IPS-NIHi7 (cell line): ENCODE data around the gene PSAPL1.

Source experiments
- DNase-seq: peaks from one replicate; pipeline ENCODE4 v3.0.0; 2012; ENCODE audit warnings: mixed read lengths; ENCODE audit errors: extremely low spot score

Gene PSAPL1, protein sequence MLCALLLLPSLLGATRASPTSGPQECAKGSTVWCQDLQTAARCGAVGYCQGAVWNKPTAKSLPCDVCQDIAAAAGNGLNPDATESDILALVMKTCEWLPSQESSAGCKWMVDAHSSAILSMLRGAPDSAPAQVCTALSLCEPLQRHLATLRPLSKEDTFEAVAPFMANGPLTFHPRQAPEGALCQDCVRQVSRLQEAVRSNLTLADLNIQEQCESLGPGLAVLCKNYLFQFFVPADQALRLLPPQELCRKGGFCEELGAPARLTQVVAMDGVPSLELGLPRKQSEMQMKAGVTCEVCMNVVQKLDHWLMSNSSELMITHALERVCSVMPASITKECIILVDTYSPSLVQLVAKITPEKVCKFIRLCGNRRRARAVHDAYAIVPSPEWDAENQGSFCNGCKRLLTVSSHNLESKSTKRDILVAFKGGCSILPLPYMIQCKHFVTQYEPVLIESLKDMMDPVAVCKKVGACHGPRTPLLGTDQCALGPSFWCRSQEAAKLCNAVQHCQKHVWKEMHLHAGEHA

DNA sequence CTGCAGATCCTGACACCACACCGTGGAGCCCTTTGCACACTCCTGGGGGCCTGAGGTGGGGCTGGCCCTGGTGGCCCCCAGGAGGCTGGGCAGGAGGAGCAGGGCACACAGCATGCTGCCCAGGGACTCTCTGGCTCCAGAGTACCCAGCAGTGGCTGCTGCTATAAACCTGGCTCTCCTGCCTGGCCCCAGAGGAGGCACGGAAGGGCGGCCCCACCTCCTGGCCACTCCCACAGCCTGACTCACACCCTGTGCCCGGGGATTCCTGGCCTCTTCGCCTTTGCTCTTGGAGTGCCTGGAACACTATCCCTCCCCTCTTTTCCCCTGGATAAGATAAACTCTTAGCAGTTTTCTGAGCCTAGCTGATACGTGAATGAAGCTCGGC lies at the start of gene PSAPL1:
Gene PSAPL1, minus strand, starts transcription at position 165 of the 385 bp plus-strand sequence. Its CDS starts 51 bp downstream, at position 114.
- DNase-seq: peak; percentile 93

DNA sequence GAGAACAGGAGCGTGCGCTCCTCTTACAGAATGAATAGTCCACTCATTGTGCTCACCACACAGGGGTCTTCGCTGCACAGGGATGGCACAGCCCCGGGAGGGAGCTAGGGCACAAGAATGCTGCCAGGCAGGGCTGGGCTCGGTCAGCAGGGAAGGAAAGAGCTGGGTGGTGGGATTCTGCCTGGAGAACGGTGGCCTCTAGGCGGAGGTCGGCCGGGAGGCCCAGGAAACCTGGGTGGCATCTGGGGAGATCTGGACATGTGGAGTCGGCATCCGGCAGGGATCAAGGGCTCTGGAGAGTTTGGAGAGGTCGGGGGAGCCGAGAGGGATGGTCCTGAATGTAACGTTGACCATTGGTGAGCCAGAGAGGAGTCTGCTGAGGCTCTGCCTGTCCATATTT lies 46.5 kb upstream of the PSAPL1 start:
- DNase-seq: no peak

DNA sequence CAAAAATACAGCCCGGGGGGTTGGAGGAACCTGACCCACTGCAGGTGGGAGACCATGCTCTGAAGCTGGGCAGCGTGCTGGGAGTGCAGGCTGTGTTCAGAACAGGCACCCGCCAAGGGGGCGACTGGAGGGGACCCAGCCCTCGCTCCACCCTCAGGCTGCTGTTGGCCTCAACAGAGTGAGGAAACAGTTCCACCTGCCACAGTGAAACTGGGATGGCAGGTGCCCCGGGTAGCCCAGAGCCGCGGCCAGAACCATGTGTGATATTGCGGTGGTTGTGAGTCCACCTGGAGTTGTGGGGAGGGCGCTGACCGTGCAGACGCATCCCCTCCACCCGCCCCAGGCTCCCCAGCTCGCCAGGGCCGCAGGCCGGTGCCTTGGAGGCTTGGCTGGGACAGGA lies 45.7 kb upstream of the PSAPL1 start:
- no peak for DNase-seq

DNA sequence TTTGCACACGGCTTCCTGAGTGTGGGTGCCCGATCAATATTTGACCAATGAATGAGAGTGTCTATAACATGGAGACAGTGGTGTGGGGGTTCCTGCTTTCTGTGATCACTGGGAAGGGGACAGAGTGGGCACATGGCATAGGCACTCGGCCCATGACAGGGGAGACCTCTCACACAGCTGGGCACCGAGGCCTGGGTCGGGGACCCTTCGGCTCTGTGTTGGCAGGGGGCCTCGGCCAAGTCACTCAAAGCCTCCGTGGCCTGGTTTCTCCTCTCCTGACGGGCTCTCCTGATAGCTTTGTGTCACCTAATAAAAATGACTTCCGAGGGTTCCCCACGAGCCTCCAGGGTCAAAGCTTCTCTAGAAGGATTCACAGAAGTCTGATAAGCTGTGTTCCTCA lies 43.9 kb upstream of the PSAPL1 start:
- no peak for DNase-seq

DNA sequence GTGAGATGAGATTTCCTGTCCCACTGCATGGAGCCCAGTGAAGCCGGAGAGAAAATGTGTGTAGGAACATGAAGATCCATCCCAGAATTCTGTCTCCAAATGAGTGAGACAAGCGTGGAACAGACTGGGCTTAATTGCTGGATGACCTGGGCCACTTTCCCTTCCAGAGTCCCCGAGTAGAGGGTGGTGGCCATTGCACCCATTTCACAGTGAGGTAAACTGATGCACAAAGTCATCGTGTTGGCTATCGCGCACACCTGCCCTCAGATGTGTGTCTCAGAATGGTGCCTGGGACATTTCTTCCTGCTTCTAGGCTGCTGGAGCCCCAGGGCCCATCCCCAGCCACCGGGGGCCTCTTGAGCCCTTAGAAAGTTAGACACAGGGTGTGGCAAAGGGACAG lies 43.0 kb upstream of the PSAPL1 start:
- no peak for DNase-seq

DNA sequence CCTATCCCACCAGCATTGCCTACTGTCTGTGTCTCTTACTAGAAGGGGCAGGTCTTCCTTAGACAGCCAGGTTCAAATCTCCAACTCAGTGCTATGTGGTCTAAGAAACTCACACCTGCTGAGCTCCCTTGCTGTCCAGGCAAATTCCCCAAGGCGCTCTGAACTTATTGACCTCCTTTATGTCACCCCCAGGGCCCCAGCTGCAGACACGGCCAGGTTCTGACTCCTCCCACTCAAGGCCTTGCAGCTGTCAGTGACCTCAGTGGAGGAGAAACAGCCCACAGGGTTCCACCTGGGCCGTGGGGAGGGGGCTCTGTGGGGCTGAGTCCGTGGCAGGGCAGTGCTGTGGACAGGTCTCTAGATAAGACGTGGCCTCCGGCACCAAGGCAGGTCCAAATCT lies 42.1 kb upstream of the PSAPL1 start:
- no peak for DNase-seq

DNA sequence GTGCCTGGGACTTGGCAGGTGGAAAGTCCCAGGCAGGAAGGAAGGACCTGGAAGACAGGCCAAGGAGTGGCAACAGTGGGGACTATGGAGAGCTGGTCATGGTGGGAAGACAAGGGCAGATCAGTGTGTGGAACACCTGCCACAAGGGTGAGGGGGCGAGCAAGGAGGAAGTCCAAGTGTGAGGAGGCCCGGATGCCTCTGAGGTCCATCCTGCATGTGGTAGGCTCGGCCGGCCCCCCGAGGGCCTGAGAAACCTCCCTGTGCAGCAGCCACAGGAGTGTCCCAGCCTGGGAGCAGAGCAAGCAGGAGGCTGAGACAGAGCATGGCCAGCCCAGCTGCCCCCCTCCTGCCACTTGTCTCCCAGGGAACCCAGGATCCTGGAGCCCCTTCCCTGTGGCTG lies 40.5 kb upstream of the PSAPL1 start:
- DNase-seq: no peak

DNA sequence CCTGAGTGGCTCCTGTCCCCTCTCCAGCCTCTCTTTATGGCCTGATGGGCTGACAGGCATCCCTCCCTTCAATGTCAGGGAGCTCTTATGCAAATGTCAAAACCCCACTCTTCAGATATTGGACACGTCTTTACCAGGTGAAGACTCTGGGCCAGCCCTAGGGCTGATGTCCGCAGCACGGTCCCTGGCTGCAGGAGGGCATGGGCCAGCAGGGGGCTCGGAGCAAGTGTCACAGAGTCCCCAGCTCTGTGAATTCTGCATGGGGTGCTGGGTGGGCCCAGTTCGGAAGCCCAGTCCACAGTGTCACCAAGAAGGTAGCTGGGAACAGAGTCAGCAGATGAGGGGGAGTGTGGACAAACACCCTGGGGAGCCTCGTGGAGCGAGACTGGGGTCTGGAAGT lies 39.6 kb upstream of the PSAPL1 start:
- no peak for DNase-seq

DNA sequence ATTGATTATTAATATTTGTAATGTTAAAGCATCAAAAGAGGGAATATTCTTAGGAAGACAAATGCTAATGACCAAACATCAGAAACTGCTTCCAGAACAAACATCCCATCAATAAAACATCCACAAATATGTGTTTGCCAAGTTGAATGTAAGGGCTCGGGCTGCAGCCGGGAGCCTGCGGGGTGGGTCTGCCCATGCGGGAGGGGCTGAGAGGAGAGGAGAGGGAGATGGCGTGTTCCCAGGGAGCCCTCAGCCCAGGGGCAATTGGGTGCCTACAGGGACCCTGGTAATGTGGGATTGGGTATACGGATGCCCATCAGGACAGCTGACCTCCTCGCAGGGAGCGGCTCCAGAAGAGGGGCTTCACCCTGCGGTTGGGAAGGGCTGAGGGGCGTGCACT lies 38.4 kb upstream of the PSAPL1 start:
- no peak for DNase-seq

DNA sequence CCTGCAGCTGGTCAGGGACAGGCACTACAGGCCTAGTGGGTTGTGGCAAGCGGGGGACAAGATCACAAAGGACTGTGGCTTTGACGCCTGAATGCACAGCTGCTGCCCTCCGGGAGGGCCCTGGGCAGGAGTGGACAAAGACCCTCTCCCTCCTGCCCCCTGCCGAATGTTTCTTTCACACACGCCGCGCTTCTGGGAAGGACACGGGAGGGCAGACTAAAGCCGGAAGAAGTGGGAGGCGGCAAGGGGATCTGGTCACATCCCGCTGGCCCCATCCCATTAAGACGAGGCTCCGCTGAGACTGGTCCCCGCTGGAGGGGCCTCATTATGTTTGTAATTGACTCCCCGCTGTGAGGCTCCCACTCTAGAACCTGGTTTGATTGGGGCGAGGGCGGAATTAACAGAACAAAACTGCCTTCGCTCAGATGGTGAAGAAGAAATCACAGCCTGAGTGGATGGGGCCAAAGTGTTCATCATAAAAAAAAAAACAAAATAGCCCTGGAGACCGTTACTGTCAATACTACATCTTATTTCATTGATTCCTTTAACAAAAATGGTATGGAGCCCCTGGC lies 37.8 kb upstream of the PSAPL1 start:
- peak; percentile 57 for DNase-seq

DNA sequence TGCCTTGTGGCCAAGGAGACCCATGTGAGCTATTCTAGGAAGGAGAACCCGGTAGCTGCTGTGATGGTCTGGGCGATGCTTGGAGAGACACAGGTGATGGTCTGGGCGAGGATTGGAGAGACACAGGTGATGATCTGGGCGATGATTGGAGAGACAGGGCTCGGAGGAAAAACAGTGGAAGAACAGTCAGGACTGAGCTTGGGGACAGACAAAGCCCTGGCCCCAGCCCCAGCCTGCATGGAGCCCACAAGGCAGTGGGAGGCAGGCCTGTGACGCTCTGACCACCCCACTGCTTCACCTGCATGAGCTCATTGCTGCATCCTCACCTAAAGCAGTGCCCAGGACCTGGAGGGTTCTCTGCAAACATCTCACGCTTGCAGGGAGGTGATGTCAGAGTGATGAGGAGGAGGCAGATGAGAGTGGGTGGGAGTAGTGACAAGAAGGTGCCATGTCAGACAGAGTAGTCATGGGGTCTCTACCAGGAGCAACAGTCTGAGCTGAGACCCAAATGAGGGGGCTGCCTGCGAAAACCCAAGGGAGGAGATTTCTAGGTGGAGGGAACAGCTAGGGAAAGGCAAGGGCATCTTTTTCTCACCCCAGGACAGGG lies 35.9 kb upstream of the PSAPL1 start:
- DNase-seq: no peak

DNA sequence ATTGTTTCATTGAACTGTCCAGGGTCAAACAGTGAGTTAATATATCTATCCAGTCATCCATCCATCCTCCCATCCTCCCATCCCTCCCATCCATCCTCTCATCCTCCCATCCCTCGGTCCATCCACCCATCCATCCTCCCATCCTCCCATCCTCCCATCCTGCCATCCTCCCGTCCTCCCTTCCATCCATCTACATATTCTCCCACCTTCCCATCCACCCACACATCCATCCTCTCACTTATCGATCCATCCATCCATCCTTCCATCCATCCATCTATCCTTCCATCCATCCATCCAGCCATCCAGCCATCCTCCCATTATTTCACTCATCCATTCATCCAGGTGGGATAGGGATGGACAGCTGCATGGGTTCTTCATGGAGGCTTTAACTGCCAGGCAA lies 35.4 kb upstream of the PSAPL1 start:
- DNase-seq: no peak

DNA sequence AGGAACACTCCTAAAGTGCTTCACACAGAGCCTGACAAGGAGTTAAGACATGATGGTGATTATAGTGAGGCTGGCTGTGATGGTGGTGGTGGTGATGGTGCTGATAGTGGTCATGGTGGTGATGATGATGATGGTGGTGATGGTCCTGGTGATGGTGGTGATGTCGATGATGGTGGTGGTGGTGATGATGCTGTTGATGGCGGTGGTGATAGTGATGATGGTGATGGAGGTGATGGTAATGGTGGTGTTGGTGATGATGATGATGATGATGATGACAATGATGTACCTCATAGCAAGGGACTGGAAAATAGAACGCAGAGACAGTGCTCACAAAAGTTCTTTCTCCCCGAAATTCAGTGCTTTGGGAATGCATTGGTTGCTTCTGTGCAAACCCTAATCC lies 34.3 kb upstream of the PSAPL1 start:
- DNase-seq: no peak

DNA sequence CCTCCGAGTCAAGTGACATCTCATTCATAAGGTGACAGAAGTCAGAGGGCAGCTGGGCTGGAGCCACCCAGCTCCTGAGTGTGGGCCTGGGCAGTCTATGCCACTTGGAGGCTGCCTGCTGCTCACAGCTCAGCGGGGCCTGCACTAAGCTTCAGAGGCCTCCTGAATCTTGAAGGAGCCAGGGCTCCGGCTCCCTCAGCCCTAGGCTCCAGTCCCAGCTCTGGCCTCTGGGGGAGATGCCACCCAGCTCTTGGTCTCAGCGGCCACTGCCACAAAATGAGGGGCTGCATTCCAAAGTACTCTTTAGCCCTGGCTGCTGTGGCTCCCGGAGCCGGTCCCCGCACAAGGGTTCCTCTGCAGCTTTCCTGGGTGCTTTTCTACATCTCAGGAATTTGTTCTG lies 32.7 kb upstream of the PSAPL1 start:
- DNase-seq: no peak

DNA sequence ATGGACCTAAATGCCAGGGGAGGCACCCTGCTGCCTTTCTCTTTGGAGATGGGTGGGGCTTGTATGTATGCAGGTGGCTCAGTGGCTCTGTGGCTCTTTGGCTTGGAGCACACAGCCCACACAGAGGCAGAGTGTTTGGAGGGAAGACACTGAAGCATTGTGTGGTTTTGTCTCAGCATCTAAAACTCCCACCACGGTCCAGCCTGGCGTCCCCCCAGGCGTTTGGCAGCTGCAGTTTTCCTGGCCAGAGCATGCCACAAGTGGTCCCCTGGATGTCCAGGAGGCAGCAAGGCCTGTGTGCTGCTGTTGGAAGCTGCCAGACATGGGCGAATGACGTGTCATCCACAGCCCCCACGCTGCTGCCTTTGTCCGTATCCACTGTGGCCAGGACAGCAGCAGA lies 32.2 kb upstream of the PSAPL1 start:
- DNase-seq: no peak

DNA sequence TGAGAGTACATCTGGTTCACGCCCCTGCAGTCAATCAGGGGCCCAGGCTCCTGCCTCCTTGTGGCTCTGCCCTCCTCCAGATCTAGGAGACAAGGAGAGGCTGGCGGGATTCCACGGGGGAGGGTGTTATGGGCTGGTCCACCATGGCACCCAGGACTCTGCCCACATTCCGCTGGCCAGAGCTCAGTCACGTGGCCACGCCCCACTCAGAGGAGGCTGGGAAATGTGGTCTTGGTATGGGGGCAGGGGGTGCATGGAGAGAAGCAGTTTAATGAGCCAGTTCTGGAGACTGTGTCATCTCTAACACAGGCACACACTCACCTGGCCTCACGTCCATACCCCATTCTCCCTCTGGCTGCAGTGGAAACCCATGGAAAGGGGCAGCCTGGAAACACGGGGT lies 31.5 kb upstream of the PSAPL1 start:
- DNase-seq: no peak

DNA sequence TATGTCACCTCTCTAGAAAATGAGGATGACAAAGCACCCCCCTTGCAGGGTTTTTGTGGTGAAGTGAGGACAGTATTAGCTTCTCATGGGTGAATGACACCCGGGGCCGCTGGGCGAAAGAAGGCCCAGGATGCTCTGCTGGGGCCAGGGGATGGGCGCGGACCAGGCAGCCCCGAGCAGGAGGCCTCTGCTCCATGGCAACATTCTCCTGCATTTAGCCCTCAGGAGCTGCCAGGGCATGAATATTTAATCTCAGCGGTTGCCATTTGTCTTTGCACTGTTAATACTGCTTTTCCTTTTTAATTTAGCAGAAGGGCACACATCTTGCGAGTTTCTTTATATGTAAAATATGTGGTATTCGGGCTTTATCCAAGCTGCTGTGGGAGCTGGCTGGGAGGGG lies 30.3 kb upstream of the PSAPL1 start:
- no peak for DNase-seq

DNA sequence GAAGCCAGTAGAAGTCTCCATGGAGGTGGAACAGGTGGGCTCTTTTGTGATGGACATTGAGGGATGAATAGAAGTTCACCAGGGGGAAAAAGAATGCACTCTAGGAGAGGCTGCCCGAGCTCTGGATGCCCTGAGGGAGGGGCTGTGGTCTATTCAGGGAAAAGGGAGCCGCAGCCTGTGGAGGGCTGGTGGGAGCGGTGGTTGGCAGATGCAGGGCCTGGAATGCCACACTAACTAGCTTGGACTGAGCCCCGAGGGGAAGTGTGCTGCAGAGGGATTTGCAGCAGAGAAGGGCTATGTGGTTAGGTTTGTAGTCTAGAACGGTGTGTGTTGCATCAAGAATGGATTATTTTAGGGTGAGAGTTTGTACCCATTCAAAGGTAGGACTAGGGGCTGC lies 29.5 kb upstream of the PSAPL1 start:
- no peak for DNase-seq

DNA sequence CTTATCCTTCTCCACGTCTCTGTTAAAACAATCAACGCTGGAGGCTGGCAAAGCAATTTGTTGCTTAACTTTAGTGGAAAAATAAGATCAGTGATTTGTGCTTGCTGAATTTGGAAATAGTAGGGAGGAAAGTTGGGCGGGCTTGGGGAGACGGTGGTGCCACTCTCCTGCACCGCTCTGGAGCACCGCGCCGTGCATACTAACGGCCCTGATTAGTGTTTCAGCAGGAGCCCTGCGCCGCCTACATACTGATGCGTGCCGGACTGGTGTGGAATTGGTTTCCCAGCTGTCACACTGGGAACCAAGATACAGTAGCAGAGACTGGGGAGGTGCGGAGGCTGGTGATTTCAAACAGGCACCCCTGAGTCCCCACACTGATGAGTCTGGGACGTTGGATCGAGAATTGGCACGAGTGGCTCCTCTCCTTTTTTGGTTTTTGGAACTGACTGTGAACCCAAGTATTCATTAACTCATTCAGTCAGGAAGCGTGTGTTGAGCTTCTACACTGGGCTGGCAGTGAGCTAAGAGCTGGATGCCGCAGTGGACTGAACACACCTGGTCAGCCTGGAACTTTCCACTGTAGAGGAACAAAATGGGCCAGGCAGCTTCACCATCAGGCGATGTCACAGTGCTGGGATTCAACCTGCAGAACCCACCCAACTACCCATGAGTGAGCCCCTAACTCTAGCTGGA lies 29.0 kb upstream of the PSAPL1 start:
- DNase-seq: no peak

DNA sequence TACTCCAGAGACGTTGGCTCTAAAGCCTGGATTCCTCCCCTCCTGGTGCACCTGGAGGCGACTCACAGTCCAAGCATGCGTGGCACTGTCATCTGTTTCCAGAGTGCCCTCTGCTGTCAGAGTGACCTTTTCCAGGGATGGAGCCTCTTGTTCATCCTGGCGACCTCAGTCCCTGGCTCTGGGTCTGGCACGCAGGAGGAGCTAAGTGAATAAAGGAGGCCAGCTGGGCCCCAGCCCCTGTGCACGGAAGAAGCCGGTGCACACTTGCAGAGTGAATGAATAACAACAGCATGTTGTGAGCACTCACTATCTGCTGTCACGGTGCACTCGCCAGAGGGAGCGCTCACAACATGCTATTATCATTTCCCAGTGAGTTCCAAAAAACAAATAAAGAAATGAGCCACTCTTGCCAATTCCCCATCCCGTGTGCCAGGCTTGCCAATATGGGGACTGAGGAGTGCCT lies 27.8 kb upstream of the PSAPL1 start:
- DNase-seq: peak; percentile 63

DNA sequence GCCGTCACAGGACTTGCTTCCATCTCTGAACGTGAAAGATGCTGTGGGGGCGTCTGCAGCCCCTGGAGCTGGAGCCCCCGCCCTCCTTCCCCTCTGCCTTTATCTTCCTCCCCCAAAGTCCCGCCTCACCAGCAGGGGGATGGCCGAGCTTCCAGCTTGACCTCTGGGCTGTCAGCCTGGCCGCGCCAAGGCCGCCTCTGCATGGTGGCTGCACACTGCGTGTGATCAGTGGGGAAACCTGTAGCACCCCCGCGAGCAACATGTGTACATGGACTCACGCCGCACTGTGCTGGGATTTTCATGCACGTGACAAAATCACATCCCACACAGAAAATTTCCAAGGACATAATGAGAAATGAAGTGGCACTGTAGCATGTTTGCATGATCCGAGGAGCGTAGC lies 26.5 kb upstream of the PSAPL1 start:
- DNase-seq: peak; percentile 68

DNA sequence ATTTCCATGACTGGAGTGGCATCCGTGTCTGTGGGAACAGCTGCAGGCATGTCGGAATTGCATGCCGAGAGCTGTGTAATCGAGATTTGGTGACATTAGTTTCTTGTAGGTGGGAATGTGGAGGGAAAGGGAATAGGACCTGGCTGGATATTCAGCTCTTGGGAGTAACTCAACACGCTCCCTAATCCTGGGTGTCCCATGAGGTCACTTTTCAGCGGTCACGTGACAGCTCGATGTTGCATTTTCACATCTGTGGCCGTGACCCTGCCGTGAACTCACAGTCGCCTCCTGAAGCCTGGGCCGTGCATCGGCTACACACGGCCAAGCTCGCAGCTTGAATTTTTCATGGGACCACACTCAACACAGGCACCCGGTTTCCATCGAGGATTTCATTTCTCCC lies 25.8 kb upstream of the PSAPL1 start:
- no peak for DNase-seq
